SKM-1 (cell line): ENCODE results near the gene EBF3.

Experiments used
- DNase-seq: peaks from one replicate; lab custom pipeline; 2025; ENCODE audit not compliant: unreplicated experiment; lab: John Stamatoyannopoulos, UW

The EBF3 gene

DNA sequence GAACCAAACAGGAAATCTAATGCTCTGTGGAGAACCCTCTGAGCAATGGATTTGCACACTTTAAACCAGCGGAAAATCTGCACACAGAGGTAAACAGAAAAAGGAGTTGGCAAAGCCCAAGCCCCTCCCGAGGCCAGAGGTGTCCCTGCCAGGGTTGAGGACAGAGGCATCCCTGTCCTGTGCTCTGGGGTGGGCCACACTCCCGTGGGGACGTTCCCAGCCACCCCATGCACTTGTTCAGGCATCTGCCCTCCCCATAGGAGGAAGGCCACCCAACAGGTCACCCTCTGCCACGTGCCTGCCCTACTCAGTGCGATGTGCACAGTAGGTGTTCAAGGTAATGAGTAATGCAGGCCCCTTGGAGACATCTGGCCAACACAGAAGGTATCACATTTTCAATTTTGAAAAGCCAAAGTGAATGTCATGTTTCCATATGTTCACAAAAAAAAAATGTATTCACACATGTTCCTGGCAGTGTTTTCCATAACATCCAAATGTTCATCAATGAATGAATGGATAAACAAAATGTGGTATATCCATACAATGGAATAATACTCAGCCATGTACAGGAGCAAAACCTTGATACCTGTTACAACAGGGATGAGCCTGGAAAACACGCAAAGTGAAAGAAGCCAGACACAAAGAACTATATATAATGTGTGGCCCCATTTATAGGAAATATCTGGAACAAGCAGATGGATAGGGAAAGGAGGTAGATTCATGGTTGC lies 108.1 kb downstream of the EBF3 start:
- no peak for DNase-seq

DNA sequence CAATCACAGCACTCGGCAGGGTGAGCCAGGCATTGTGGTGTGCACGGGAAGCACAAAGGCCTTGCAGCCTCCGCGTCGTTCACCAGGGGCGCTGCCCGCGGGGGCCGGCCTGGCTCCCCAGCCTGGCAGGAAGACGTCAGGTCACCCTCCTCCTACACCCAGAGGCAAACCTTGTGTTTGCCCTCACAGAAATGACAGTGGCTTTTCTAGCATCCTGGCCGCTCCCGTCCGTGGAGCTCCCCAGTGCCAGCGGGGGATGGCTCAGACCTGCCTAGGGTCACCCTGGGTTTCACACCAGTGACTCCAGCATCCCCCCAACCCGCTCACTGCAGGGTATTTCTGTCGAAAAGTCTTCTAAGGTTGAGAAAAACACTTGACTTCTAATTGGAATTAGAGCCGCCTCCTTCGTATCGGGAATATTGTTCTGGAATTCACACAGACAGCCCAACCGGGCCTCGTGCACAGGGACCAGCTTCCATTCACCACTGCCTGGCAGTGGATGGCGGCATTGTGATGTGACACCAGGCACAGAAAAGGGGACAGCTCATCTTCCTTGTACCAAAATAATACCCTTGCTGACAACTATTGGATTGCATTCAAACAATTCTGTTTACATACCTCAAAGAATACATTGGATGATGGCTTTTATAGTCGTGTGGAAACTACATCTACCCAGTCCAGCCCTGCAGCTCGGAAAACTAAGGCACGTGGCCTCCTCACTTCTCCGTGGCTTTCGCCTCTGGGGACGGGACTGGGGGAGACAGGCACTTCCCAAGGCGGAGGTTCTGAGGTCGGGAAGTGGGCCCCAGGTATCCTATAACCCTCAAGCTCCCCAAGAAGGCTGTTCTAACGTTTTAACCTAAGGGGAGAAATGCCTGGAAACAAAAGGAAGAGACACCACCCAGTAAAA lies 109.0 kb downstream of the EBF3 start:
- DNase-seq, result no peak

DNA sequence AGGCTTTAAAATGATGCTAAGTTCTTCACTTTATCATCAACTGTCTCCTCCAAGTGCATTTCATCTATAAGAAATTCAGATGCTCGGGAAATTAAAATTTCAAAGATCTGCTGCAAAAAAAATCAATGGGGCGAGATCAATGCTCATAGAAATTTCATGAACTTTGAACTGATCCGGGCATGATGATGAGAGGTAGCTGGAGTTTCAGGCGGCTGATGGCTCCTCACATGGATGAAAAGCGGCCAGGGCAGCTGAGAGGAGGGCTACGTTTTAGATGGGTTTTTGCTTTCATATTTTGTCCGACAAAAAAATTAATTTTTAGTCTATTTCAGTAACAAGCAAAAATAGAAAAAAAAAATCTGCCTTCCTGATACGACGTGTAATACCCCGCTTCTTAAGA lies 109.9 kb downstream of the EBF3 start:
- DNase-seq, result no peak

DNA sequence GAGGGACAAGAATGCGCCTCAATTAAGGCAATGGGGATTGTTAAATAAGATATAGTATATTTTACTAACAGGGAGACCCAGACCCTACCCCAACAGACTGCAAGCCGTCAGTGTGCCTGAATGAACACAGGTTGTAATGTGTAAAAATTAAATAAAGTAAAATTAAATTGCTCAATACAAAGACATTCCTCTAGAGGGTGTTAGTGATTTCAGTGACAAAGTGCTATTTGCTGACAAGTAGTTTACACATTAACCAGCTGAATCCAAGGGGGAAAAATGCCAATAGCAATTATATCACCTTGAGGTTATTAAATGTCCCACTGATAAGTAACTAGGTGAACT lies 110.5 kb downstream of the EBF3 start:
- no peak for DNase-seq

DNA sequence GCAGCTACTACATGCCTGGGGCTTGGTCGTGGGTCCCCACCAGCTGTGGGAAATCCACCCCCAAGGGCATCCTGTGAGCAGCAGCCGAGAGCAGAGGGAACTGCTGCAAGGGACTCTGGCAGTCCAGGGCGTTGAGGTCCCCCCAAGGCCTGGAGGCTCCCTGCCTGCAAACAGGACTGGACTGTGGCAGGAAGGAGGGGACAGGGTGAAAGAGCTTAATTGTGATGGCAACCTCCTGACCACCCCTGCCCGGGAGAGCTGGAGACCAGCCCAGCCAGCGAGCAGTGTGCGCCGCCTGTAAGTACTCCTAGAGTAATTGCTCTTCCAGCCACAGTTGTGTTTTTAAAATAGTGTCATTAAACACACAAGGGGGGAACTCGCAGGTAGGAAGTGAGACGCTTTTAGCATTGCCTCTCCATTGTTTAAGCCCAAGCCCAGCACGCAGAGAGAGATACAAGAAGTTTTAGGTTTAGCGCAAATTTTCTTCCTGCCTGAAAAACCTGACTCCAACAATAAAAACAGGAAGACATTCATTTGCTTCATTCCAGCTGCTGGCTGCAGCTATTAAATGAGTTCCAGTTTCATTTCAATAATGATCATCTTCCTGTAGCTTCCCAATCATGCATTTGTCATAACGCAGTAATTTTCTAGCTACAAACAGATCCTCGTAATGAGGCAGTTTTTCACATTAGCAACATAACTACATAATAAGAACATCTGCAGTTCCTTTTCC lies 111.1 kb downstream of the EBF3 start:
- DNase-seq, result no peak

DNA sequence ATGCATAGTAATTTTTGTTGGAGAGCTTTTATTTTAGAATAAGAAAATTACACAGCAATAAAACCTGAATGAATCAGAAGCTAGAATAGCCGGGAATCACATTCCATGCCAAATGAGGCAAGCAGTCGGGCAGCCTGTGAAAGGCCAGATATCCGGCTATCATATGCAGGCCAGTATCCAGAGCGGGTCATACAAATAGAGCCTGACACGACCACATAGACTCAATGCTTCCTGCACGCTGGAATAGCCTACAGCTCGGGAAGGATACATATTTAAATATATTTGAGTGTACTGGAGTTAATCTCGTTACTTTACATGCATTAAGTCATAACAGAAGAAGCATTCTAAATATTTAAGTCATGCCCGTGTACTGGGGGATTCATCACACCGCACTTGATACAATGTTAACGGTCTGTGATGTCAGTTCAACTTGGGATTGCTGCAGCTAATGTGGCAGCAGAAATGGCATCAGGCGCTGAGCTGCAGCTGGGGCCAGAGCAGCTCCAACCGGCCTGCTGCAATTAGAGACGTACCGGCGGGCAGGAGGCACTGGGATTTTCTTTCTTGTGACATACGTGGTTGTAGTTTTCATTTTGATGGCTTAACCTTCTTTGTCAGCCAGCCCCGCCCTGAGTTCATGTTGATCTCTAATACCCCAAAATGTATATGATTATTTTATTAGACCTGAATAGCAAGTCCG lies 112.0 kb downstream of the EBF3 start:
- no peak for DNase-seq

DNA sequence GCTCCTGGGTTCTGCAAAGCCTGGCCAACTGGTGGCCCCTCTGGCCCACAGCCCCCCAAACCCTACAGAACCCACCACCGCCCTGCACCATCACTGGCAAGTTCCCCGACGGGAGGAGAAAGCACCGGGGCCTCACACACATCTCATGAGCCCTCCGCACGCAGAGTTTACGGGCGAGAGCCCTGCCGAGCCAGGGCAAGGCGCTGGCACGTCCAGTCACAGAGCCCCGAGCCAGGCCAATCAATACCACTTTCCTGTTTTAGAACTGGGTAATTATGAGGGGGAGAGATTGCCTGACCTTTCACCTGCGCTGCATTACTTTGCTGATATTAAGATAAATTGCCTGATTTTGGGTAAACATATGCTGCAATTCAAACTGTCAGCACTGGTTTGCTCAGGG lies 113.3 kb downstream of the EBF3 start:
- DNase-seq, result no peak

DNA sequence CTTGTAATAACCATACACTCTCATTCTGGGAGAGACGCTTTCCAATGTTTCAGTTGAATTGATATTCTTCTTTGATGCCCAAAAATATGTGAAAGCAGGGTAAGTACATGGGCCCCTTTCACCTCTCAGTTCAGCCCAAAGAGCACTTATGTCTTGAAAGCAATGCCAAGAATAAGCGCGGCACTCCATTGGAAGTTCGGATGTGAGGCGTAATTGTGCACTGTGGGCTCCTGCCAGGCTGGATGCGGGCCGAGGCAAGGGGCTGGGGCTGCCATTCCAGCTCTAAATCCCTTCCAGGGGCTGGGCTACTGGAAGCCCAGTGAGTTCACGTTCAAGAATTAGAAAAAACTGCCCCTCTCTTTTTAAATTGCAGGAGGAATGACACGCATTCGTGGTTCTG lies 113.8 kb downstream of the EBF3 start:
- DNase-seq, result no peak

DNA sequence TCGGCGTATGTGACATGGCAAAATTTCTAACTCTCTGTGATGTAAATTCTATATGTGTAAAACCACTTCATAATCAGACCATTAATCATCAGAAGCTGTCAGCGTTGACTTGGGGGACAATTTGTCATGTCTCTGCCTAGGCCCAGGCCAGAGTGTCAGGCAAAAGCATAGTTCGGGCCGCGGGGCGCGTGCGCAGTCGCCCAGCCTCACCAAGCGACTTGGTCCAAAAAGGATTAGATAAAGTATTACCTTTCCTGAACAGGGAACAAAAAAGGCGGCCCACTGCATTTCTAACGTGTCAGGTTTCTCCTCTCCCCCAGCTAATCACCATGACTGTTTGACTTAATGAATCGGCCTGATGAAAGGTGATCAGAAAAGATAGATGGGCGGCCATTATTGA lies 114.2 kb downstream of the EBF3 start:
- DNase-seq, result no peak

DNA sequence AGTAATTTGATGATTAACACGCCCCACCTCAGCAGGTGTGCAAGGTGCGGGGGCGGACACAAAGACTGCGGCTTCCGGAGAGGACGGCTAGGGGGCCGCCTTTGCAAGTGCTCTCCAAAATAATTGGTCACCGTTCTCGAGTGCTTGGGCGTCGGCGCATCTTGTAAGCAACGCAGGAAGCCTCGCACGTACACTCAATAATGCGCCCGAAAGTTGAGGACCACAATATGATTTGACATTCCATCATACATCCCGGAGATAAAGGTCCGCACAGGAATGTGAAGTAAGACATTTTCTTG lies 114.7 kb downstream of the EBF3 start:
- no peak for DNase-seq

DNA sequence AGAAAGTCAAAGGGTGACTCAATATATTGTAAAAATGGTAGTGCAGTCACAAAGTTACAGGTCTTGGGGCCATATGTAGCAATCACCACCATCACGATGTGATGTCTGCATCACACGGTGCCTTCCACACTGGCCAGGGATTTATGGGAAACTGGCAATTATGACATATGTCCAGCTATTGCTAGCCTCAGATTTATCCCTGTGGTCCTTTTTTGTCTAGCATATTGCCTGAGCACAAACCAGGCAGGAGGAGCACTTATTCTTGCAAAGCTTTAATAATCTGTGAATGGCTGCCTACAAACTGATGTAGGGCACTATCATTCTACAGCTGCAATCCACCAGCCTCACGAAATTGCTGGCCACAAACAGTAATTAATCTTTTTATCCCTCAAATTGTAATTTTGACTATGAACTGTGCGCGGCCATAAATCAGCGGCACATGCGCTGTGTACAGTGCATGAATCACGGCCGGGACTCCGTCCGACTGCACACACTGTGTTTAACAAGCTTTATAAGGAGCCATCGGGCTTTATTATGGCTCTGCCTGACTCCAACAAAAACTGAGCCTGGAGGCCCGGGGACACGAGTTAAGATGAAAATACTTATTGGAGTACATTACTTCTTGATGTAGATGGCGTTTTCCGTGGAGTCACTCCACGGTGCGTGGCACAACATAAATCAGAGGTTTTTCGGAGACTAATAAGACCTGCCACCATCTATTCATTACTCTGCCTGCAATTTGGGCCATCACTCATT lies 115.2 kb downstream of the EBF3 start:
- DNase-seq, result no peak

DNA sequence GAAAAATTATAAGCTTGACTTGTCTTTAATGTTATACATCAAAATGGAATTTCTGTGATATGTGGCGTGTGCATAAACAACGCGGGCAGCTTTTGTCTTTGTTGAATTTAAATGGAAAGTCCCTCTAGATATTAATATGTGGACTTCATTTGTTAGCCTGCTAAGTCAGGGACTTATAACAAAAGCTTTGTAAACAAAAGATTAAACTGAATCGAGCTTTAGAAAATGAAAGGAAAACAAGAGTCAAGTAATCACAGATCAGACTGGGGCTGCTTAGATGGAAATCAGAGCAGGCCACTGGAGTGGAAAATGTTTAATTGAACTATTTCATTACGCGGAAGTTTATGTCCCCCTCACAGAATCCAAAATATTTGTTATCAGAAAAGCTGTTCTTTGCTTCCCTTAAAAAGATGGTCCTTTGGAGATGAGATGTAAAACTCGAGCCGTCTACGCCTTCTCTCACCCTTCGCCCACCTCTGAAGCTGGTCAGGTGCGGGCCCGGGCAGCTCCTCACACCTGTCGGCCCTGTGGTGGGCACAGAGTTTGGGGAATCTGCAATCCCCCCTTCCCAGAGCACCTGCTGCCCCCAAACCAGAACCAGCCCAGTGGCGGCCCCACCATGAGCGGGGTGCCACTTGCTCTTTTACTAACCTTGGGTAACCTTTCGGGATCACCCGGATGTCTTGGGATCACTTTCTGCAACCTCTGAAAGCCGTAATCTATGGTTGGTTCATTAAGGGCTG lies 116.2 kb downstream of the EBF3 start:
- no peak for DNase-seq

DNA sequence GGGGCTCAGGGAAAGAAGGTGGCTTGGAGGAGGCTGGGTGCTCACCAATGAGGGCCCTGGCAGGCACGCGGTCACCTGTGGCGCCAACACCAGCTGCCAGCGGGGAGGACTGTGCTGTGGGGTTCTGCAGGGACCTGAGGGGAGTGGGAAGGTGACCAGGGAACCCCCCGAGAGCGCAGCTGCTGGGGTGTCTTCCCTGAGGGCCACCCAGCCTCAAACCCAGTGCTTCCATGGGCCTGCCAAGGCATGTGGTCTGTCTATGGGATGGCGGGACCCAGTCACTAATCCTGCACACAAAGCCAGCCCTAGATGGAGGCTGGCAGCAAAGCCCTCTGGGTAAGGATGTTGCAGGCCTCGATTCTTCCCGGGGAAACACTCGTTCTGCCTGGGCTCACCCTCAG lies 117.1 kb downstream of the EBF3 start:
- no peak for DNase-seq

DNA sequence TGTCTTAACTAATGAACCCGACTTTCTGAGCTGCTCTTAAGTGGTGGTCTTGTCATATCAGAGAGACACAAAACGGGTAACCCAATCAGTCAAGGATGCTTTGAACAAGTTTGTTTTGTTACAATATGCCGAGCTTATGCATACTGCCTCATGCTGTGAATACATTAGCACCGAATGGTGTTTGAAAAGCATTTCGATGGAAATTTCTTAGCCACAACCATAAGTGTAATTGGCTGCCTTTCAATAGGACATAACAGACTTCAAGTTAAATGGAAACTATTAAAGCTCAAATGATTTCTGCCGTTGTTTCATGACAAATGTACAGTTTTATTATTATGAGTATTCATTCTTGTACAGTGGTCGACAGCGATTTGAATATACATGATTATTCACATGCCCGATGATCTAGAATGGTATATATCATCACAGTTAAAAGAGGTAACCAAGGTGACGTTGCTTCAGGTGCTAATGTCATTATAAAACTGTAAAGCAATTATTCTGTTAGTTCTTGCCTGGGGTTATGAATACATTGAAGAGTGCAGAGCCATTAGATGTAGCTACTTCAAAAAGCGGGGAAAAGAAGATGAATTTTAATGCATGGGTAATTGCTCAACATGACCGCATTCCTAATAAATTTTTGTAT lies 118.8 kb downstream of the EBF3 start:
- no peak for DNase-seq

DNA sequence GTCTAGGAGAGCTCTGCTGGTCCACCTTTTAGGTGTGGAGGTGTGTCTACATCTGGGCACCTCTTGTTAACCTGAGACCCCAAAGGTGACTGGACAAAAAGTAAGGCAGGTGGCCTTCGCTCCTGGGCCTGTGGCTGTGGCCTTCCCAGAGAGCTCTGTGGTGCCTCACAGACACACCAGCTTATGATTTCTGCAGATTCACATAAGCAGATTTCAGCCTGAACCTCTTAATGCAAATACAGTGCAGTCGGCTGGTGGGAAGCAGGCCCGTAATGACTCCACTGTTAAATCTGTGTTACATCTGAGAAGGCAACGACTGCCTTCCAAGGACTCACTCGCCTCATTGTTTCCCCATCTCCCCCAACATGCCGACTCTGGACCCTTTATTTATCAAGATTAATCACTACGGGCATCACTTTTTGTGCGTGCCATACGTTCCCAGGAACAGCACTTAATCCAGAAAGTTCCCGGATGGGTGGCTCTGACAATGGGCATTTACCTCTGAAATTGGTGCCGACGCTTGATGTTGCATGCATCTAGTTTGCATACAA lies 119.8 kb downstream of the EBF3 start:
- DNase-seq, result no peak

DNA sequence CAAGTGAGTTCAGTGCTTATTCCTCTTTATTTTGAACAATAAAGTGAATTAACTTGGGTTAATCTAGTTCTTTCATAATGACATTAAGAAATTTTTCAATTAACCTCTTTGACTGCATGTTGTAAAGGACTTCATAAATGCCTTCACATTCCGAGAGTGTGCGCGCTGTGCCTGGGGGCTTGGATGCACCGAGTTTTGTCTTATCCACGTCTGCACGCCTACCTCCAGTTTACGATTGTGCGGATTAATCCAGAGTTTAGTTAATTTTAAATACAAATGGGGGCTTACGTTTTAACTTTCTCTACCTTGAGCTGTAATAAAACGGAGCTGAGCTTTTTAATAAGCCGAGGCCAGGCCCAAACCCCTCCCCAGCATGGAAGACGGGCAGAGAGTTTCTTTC lies 120.4 kb downstream of the EBF3 start:
- DNase-seq, result no peak

DNA sequence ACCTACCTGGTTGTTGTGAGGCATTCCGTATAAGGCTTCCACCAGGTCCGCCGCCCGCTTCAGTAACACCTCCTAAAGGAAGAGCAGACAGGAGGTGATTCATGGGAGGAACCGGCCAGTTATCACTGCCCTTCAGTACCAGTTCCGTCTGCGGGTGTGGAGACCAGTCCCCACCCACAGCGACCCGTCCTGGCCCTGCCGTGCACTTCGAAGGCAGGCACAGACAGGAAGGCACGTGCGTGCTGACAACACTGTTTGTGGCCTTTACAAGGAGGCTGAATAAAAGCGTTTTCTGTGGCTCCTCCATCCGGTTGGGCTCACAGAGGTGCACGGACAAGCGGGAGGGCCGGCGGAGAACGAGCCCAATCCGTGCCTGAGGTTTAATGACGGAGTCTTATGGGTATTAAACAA lies 120.9 kb downstream of the EBF3 start:
- DNase-seq, result no peak

DNA sequence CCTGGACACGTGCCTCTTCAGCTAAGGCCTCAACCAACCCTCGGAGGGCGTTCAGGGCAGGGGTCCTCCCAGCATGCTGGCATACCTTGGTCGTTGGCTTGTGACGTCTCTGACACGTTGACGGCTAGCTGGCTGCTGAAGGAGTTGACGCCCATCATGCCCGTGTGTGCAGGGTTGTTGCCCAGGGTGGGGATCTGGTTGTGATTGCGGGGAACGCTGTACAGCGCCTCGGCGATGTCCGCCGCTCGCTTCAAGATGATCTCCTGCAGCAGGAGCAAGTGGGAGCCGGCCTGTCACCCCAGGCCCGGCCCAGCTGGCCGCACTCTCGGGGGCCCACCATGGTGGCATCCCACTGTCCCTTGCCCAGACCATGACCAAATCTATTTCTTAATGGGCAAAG lies 122.0 kb downstream of the EBF3 start:
- DNase-seq, result no peak

DNA sequence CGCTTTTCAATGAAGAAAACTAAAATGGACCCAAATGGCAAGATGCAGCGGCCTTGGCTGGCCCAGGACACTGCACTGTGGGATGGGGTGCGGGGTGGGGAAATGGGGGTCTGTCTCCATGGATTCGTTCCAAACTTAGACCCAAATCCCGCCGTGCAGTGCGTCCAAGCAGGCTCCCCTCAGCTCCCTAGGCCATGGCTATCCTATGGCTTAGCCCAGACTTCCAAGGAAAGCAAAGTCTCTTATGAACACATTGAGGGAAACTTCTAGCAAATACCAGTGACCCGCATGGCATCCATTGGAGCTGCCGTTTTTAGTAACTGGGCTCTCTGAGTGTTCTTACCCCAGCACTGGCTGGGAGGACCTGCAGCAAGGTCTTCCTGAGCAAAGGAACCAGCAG lies 122.5 kb downstream of the EBF3 start:
- DNase-seq, result no peak
